Activated CD4-positive, alpha-beta T cell treated with anti-CD3 and anti-CD28 coated beads for 36 hours (primary cell): ENCODE data around the gene VPS54. TPM values are rescaled to one million over a fixed set of nuclear protein-coding genes. Genes with fewer than 3 reads are reported as not detected.

ENCODE experiments used
- ATAC-seq: fragments of 200-7000 bp; cut with Tn5 transposase; one replicate; pipeline ENCODE4 v1.10.0; 2021; ENCODE audit warnings: mild to moderate bottlenecking, moderate library complexity
- CTCF ChIA-PET: fragments of 350-600 bp; sonication (Branson Sonifier 250); formaldehyde crosslinking; loops from one replicate; lab custom pipeline; 2021; ENCODE audit warnings: antibody characterized with exemption; lab: Charles Lee
- POLR2A ChIA-PET: fragments of 350-600 bp; sonication (Branson Sonifier 250); formaldehyde crosslinking; loops from one replicate; lab custom pipeline; 2021; ENCODE audit warnings: antibody characterized with exemption, inconsistent platforms; lab: Charles Lee
- DNase-seq: peaks from one replicate; pipeline ENCODE4 v3.0.0-alpha.2; 2020
- H3K27ac Mint-ChIP-seq: one replicate; pipeline ENCODE4 v1.8.0; 2021; ENCODE audit warnings: mixed read lengths
- H3K27me3 Mint-ChIP-seq: one replicate; pipeline ENCODE4 v1.8.0; 2021; ENCODE audit warnings: mixed read lengths
- H3K36me3 Mint-ChIP-seq: one replicate; pipeline ENCODE4 v1.8.0; 2021; ENCODE audit warnings: low read depth, mixed read lengths
- H3K4me1 Mint-ChIP-seq: one replicate; pipeline ENCODE4 v1.8.0; 2021; ENCODE audit warnings: mixed read lengths
- H3K4me3 Mint-ChIP-seq: one replicate; pipeline ENCODE4 v1.8.0; 2021; ENCODE audit warnings: mild to moderate bottlenecking, moderate library complexity, mixed read lengths
- H3K9me3 Mint-ChIP-seq: one replicate; pipeline ENCODE4 v1.8.0; 2021; ENCODE audit warnings: low read depth, mixed read lengths
- intact Hi-C, 2 experiments: fragments of 100-400 bp; cut with DNase I in 1 of 2; cut with micrococcal nuclease in 1 of 2; formaldehyde crosslinking; loops; one replicate each; pipeline versions ENCODE4 v1.14.2 to v1.15.1; 2022 to 2024; cut with DNase I, micrococcal nuclease
- total RNA-seq, 2 experiments: library from RNA; stranded (reverse); gene quantifications; one replicate each; pipeline ENCODE4 v1.2.3, GENCODE V29; 2021

The VPS54 gene
- total RNA-seq, 2 experiments from 2014 or later = 9.0 to 11.7 TPM

GRCh38 chr2:64052463-64053241 lies 33.4 kb upstream of the VPS54 start:
- Mint-ChIP-seq H3K9me3 (no peaks in the 10 kb centered on the region), H3K36me3 (no peaks in the 10 kb centered on the region), H3K27me3 (no peaks in the 10 kb centered on the region), H3K4me1 (peaks cover 40% of the 10 kb centered on the region), H3K27ac (no peak overlapping the region), H3K4me3 (no peak overlapping the region)
- ATAC-seq (no peak), DNase-seq (no peak)
- CTCF ChIA-PET = interaction anchor here (1.0 to 5.6 kb wide), 4 partner anchors 10 to 276 kb away, joined by 3 to 172 read pairs (median 4); no protein-coding TSS in a partner anchor
- POLR2A ChIA-PET = no interaction called here
- intact Hi-C loops = loop anchor here in 1 of 2 experiments (5.0 kb wide), 1 partner anchor 815 kb away; no protein-coding TSS in a partner anchor

DNA sequence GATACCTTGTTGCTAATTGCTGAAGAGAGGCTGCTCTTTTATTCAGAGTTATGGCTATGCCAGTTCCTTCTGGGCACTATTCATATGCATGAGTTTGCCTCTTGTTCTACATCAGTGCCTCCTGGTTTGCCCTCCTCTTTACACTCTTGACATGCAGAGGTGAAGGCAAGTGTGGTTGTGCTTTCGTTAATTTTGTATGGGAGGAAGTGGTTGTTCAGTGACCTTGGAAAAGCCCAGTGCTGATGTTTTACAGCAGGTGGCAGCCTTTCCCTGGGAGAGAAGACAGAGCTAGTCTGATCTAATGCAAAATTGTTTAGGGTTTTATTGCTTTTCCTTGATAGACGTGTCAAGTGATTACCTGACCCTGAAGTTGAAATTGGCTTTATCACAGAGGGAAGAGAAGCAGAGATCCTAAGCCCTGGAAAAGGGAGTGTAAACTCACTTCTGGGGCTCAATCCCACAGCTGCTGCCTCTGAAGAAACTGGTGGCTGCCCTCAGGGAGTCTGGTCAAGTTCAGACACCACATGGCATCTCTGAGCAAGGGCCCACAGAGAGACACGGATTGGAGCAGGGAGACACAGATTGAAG lies 30.5 kb upstream of the VPS54 start:
- Mint-ChIP-seq H3K27ac (peak overlapping the region; percentile 66), H3K4me1 (peaks cover 33% of the 10 kb centered on the region), H3K27me3 (no peaks in the 10 kb centered on the region), H3K4me3 (no peak overlapping the region), H3K9me3 (no peaks in the 10 kb centered on the region), H3K36me3 (no peaks in the 10 kb centered on the region)
- intact Hi-C loops = loop anchor here (1.0 to 5.0 kb wide), 7 partner anchors 93 to 823 kb away; partner anchors contain the start of gene PELI1 (in 1 of the 2)
- ATAC-seq = peak; percentile 96
- POLR2A ChIA-PET = interaction anchor here (1.1 kb wide), 1 partner anchor 279 kb away, joined by 5 read pairs; no protein-coding TSS in a partner anchor
- CTCF ChIA-PET = interaction anchor here (0.6 to 5.6 kb wide), 27 partner anchors 9 to 473 kb away, joined by 3 to 172 read pairs (median 4); partner anchors contain the start of gene AFTPH
- DNase-seq = peak; percentile 81

GRCh38 chr2:64045938-64046337 lies 26.7 kb upstream of the VPS54 start:
- DNase-seq (no peak), ATAC-seq (no peak)
- ChIA-PET CTCF (interaction anchor here (0.6 to 2.6 kb wide), 7 partner anchors 9 to 863 kb away, joined by 3 to 12 read pairs (median 4); no protein-coding TSS in a partner anchor), POLR2A (no interaction called here)
- Mint-ChIP-seq H3K36me3 (no peaks in the 10 kb centered on the region), H3K4me1 (peaks cover 10% of the 10 kb centered on the region), H3K27me3 (no peaks in the 10 kb centered on the region), H3K4me3 (no peak overlapping the region), H3K9me3 (no peaks in the 10 kb centered on the region), H3K27ac (no peak overlapping the region)
- intact Hi-C loops = loop anchor here in 1 of 2 experiments (5.0 kb wide), 1 partner anchor 826 kb away; no protein-coding TSS in a partner anchor

- peak overlapping the region; percentile 55 for H3K27ac Mint-ChIP-seq
- H3K36me3 Mint-ChIP-seq = no peaks in the 10 kb centered on the region
- CTCF ChIA-PET = interaction anchor here (0.8 to 1.9 kb wide), 5 partner anchors 10 to 285 kb away, joined by 3 to 5 read pairs (median 5); no protein-coding TSS in a partner anchor
- H3K27me3 Mint-ChIP-seq = peaks cover 2% of the 10 kb centered on the region
- ATAC-seq = no peak
- no peak overlapping the region for H3K4me3 Mint-ChIP-seq
- DNase-seq = no peak
- intact Hi-C loops = no loop called here
- peaks cover 38% of the 10 kb centered on the region for H3K4me1 Mint-ChIP-seq
- POLR2A ChIA-PET = no interaction called here
- H3K9me3 Mint-ChIP-seq = peaks cover under 1% of the 10 kb centered on the region
These were observed 20.9 kb upstream of the VPS54 start for GRCh38 chr2:64040161-64040560.

- H3K27me3 Mint-ChIP-seq = peaks cover 2% of the 10 kb centered on the region
- ATAC-seq = peak; percentile 88
- peak overlapping the region; percentile 64 for H3K27ac Mint-ChIP-seq
- peaks cover 16% of the 10 kb centered on the region for H3K9me3 Mint-ChIP-seq
- intact Hi-C loops = loop anchor here (1.0 to 10.0 kb wide), 7 partner anchors 94 to 1731 kb away; partner anchors contain the start of gene AFTPH (in 1 of the 2)
- DNase-seq = peak; percentile 24
- H3K4me3 Mint-ChIP-seq = peak overlapping the region; percentile 40
- ChIA-PET CTCF (interaction anchor here (1.5 to 3.0 kb wide), 3 partner anchors 179 to 294 kb away, joined by 5 to 16 read pairs (median 6); no protein-coding TSS in a partner anchor), POLR2A (interaction anchor here (0.6 to 2.2 kb wide), 7 partner anchors 18 to 1582 kb away, joined by 3 to 12 read pairs (median 4); no protein-coding TSS in a partner anchor)
- peaks cover 9% of the 10 kb centered on the region for H3K36me3 Mint-ChIP-seq
- peaks cover 55% of the 10 kb centered on the region for H3K4me1 Mint-ChIP-seq
These were observed 16.9 kb upstream of the VPS54 start for GRCh38 chr2:64036034-64036705.

DNA sequence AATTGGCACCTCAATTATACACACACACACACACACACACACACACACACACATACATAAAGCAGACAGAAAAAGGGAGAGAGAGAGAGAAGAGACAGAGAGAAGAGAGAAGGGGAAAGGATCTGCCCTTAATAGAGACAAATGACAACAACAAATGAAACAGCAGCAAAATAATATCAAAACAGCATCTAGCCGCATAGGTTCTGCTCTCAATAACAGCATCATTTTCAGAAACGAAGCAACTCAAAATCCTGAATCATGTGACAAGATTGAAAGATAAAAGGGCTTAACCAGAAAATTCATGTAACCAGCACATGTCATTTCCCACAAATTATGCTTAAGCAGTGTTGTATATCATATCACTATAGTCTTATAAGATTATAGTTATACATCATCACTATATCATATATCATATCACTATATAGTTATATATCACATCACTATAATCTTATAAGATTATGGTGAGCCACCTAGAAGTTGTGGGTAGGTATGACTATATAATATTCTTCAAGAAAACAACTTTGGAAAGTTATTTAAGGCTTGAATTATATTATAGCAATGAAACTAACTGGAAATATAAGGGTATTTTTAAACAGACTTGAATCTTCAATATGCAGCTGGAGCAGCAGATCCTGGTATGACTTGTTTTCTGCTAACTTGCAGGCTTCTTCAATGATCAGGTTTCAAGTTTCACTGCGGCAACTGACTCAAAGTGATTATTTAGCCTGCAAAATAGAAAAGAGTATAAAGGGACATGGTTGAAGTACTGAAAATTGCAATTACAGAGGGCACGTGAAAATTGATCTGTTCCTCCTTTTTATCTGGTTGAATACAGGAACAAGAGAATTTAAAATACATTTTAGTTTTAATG lies 16.1 kb upstream of the VPS54 start:
- peak; percentile 63 for ATAC-seq
- Mint-ChIP-seq H3K27me3 (peaks cover 2% of the 10 kb centered on the region), H3K9me3 (peaks cover 16% of the 10 kb centered on the region), H3K4me3 (peak overlapping the region; percentile 40), H3K4me1 (peaks cover 52% of the 10 kb centered on the region), H3K36me3 (peaks cover 9% of the 10 kb centered on the region), H3K27ac (peak overlapping the region; percentile 81)
- DNase-seq = peak; percentile 54
- POLR2A ChIA-PET = interaction anchor here (0.6 to 2.2 kb wide), 5 partner anchors 17 to 291 kb away, joined by 3 to 12 read pairs (median 4); no protein-coding TSS in a partner anchor
- CTCF ChIA-PET = interaction anchor here (0.7 to 3.0 kb wide), 5 partner anchors 13 to 295 kb away, joined by 3 to 16 read pairs (median 5); no protein-coding TSS in a partner anchor
- intact Hi-C loops = loop anchor here (1.0 to 10.0 kb wide), 10 partner anchors 15 to 1731 kb away; partner anchors contain the start of genes PELI1 (in 1 of the 2) and VPS54 (in 1 of the 2)

DNA sequence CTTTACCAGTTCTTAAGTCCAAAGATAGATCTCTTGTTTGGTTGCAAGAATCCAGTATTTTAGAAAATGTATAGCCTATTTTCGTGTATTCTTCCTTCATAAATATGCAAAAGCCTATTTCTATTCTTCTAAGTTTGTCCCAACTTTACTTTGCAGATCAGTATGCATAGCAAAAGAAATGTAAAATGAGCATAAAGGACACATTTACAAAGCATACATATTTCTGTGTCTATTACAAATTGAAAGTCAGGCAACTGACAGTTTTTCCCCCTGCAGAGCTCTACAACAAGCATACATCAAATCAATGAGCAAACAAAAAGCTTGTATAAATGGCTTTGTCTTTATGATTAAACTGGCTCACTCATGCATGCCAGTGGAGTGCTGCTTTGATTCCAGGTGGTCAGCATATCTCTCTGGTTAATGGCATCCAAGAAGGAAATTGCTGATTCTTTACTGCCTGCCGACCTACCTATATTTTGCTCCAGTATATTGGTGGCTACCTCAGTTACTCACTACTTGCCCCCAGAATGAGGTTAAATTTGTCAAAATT lies 10.0 kb upstream of the VPS54 start:
- Mint-ChIP-seq H3K27ac (no peak overlapping the region), H3K9me3 (peaks cover 6% of the 10 kb centered on the region), H3K27me3 (no peaks in the 10 kb centered on the region), H3K4me1 (peaks cover 24% of the 10 kb centered on the region), H3K4me3 (no peak overlapping the region), H3K36me3 (peaks cover 5% of the 10 kb centered on the region)
- no peak for DNase-seq
- intact Hi-C loops = loop anchor here in 1 of 2 experiments (10.0 kb wide), 1 partner anchor 956 kb away; the partner anchor contains the start of gene SLC1A4
- ChIA-PET POLR2A (no interaction called here), CTCF (interaction anchor here (1.0 to 1.2 kb wide), 4 partner anchors 8 to 300 kb away, joined by 3 read pairs; no protein-coding TSS in a partner anchor)
- no peak for ATAC-seq

- Mint-ChIP-seq H3K36me3 (no peaks in the 10 kb centered on the region), H3K27me3 (no peaks in the 10 kb centered on the region), H3K27ac (peak overlapping the region; percentile 23), H3K4me1 (peaks cover 21% of the 10 kb centered on the region), H3K9me3 (no peaks in the 10 kb centered on the region), H3K4me3 (no peak overlapping the region)
- intact Hi-C loops = loop anchor here in 1 of 2 experiments (10.0 kb wide), 1 partner anchor 959 kb away; the partner anchor contains the start of gene SLC1A4
- ChIA-PET CTCF (interaction anchor here (1.1 kb wide), 1 partner anchor 152 kb away, joined by 3 read pairs; no protein-coding TSS in a partner anchor), POLR2A (no interaction called here)
- no peak for DNase-seq
- peak; percentile 64 for ATAC-seq
These were observed 6.5 kb upstream of the VPS54 start for GRCh38 chr2:64025741-64026140.

DNA sequence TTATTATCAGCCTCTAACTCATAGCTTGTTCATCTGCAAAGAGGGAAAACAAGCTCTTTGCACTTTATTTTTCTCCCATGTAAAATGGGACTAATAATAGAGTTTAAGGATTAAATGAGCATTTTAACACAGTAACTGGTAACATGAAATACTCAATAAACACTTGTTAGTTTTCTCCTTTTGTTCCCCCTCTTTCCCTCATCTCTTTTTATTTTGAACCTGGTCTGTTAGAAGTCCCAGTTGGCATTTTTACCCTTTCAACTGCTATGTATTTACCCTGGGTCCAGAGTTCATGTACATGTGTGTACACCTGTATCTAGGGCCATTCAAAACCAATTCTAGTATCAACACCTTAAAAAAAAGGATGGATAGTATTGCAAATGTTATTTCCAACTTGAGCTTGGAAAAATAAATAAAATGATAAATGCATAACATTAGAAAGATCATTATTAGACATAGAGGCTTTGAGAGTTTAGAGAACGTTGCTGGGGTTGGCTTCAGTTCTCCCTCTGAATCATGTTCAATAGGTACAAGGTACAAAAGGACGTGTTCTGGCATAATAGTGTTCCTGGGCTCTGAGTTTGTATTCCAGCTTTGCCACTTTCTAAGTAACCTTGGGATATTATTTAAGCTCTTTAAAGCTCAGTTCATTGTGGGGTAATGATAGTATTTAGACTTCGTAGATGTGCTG lies 5.2 kb upstream of the VPS54 start:
- POLR2A ChIA-PET = no interaction called here
- Mint-ChIP-seq H3K27ac (no peak overlapping the region), H3K36me3 (peaks cover 5% of the 10 kb centered on the region), H3K4me3 (no peak overlapping the region), H3K9me3 (no peaks in the 10 kb centered on the region), H3K27me3 (no peaks in the 10 kb centered on the region), H3K4me1 (peaks cover 35% of the 10 kb centered on the region)
- ATAC-seq (no peak), DNase-seq (no peak)
- intact Hi-C loops = loop anchor here in 1 of 2 experiments (10.0 kb wide), 1 partner anchor 960 kb away; the partner anchor contains the start of gene SLC1A4
- CTCF ChIA-PET = interaction anchor here (0.5 to 1.4 kb wide), 5 partner anchors 9 to 537 kb away, joined by 3 to 4 read pairs (median 3); no protein-coding TSS in a partner anchor
